Embryonic facial prominence (tissue), 1 donor: ENCODE results near the gene CRIP1.

ENCODE experiments used
- DNase-seq: peaks from one replicate; pipeline ENCODE4 v3.0.0-alpha.2; 2016; ENCODE audit errors: extremely low spot score

Gene CRIP1

GRCh38 chr14:105492971-105493871, 6.5 kb downstream of the CRIP1 start:
- no peak for DNase-seq

GRCh38 chr14:105493921-105494605, 7.4 kb downstream of the CRIP1 start:
- DNase-seq: no peak

- DNase-seq: no peak
These were observed 7.9 kb downstream of the CRIP1 start for GRCh38 chr14:105494606-105494929.

GRCh38 chr14:105495101-105495989, 8.7 kb downstream of the CRIP1 start:
- DNase-seq: no peak

GRCh38 chr14:105495990-105496830, 9.5 kb downstream of the CRIP1 start:
- no peak for DNase-seq

- no peak for DNase-seq
These were observed 10.3 kb downstream of the CRIP1 start for GRCh38 chr14:105496831-105497591.

GRCh38 chr14:105497671-105498429, 11.2 kb downstream of the CRIP1 start:
- DNase-seq: no peak

- DNase-seq: no peak
These were observed 12.0 kb downstream of the CRIP1 start for GRCh38 chr14:105498430-105499255.

- DNase-seq: no peak
These were observed 12.8 kb downstream of the CRIP1 start for GRCh38 chr14:105499256-105500035.

- no peak for DNase-seq
These were observed 13.5 kb downstream of the CRIP1 start for GRCh38 chr14:105500036-105500725.

GRCh38 chr14:105500726-105501101, 14.0 kb downstream of the CRIP1 start:
- DNase-seq: no peak

GRCh38 chr14:105501504-105502291, 15.0 kb downstream of the CRIP1 start:
- DNase-seq: no peak

GRCh38 chr14:105502446-105503295, 16.0 kb downstream of the CRIP1 start:
- DNase-seq: no peak

- no peak for DNase-seq
These were observed 16.6 kb downstream of the CRIP1 start for GRCh38 chr14:105503296-105503640.

- DNase-seq: no peak
These were observed 17.4 kb downstream of the CRIP1 start for GRCh38 chr14:105503935-105504692.
